Measurements from ENCODE around the gene COL25A1.

COL25A1 gene

GRCh38 chr4:108920395-108921087, 381.9 kb downstream of the COL25A1 start:
- no peak for DNase-seq (ENCODE audit: extremely low read depth, low read depth)
- TF ChIP-seq CTCF (IDR thresholded peaks at IDR 0.05; ENCODE audit: low read depth, low read length) = no peak

GRCh38 chr4:108919226-108919893, 383.1 kb downstream of the COL25A1 start:
- DNase-seq (ENCODE audit: extremely low read depth, low read depth) = no peak
- TF ChIP-seq CTCF (IDR thresholded peaks at IDR 0.05; ENCODE audit: low read depth, low read length) = no peak

GRCh38 chr4:108917255-108917654, 385.2 kb downstream of the COL25A1 start:
- no peak for DNase-seq (ENCODE audit: extremely low read depth, low read depth)

GRCh38 chr4:108916638-108917037, 385.8 kb downstream of the COL25A1 start:
- TF ChIP-seq CTCF (IDR thresholded peaks at IDR 0.05; ENCODE audit: low read depth, low read length) = no peak
- no peak for DNase-seq (ENCODE audit: extremely low read depth, low read depth)

More at GRCh38 chr4:108917255-108917654, 385.2 kb downstream of the COL25A1 start:
- no peak for TF ChIP-seq CTCF (IDR thresholded peaks at IDR 0.05; ENCODE audit: low read depth, low read length)

- DNase-seq (ENCODE audit: extremely low read depth, low read depth) = no peak
- TF ChIP-seq CTCF (IDR thresholded peaks at IDR 0.05; ENCODE audit: low read depth, low read length) = no peak
These were observed 395.5 kb downstream of the COL25A1 start for GRCh38 chr4:108906866-108907367.

GRCh38 chr4:108906006-108906405, 396.5 kb downstream of the COL25A1 start:
- no peak for DNase-seq (ENCODE audit: extremely low read depth, low read depth)
- TF ChIP-seq CTCF (IDR thresholded peaks at IDR 0.05; ENCODE audit: low read depth, low read length) = no peak
